ENCODE results near the gene THAP12. TPM values are rescaled to one million over a fixed set of nuclear protein-coding genes. Genes with fewer than 3 reads are reported as not detected.

THAP12 gene
- polyA plus RNA-seq, 2 of the 4 experiments (the other 2 are of a cell fraction): 34.6 to 82.4 TPM

GRCh38 chr11:76348348-76348747 lies 32.6 kb downstream of the THAP12 start:
- WGBS (ENCODE audit: missing lambda C conversion rate): 84% methylated on average over 3 of the region's 3 CpGs

GRCh38 chr11:76347466-76347865 lies 33.5 kb downstream of the THAP12 start:
- ChIA-PET POLR2A (interaction anchor here (0.5 kb wide), 1 partner anchor 142 kb away, joined by 3 read pairs; no protein-coding TSS in a partner anchor), CTCF (interaction anchor here (0.7 to 1.3 kb wide), 3 partner anchors 23 to 334 kb away, joined by 3 read pairs; no protein-coding TSS in a partner anchor)
- H3K9me3 ChIP-seq: no peaks in the 10 kb centered on the region
- FAIRE-seq (no peak), DNase-seq (ENCODE audit: low read depth in 1 of 2, low spot score in 1 of 2) (no peak), ATAC-seq (no peak)
- WGBS (ENCODE audit: missing lambda C conversion rate): 55% methylated on average over 2 of the region's 2 CpGs
- H3K4me2 ChIP-seq: no peak overlapping the region
- TF ChIP-seq CEBPB (IDR thresholded peaks at IDR 0.05): no peak
- no peak for TF ChIP-seq MAX (IDR thresholded peaks at IDR 0.05)
- no peak for TF ChIP-seq CTCF (IDR thresholded peaks at IDR 0.05)
- TF ChIP-seq MYC (IDR thresholded peaks at IDR 0.05; ENCODE audit: borderline replicate concordance, low read length): no peak
- no peak for TF ChIP-seq RCOR1 (IDR thresholded peaks at IDR 0.05; ENCODE audit: low read depth, low read length)
- no peak for TF ChIP-seq NR3C1 (IDR thresholded peaks at IDR 0.05)
- TF ChIP-seq FOSL2 (IDR thresholded peaks at IDR 0.05): no peak
- TF ChIP-seq FOSL2 (CRISPR knock-in tag; IDR thresholded peaks at IDR 0.05): no peak
- TF ChIP-seq JUNB (IDR thresholded peaks at IDR 0.05): no peak
- TF ChIP-seq CBX8 (IDR thresholded peaks at IDR 0.05): no peak
- TF ChIP-seq CHD4 (IDR thresholded peaks at IDR 0.05; ENCODE audit: borderline replicate concordance): no peak
- no peak for TF ChIP-seq NPAS2 (CRISPR knock-in tag; IDR thresholded peaks at IDR 0.05; ENCODE audit: borderline replicate concordance)
- TF ChIP-seq NFE2L2 (conservative IDR thresholded peaks at IDR 0.05; ENCODE audit: low read length): no peak
- no peak overlapping the region for H3K27ac ChIP-seq
- no peak overlapping the region for H3K4me3 ChIP-seq
- no peaks in the 10 kb centered on the region for H3K4me1 ChIP-seq

More at GRCh38 chr11:76348348-76348747, 32.6 kb downstream of the THAP12 start:
- H3K4me3 ChIP-seq: no peak overlapping the region
- no peaks in the 10 kb centered on the region for H3K4me1 ChIP-seq
- FAIRE-seq (no peak), ATAC-seq (no peak), DNase-seq (ENCODE audit: low read depth in 1 of 2, low spot score in 1 of 2) (no peak)
- no peaks in the 10 kb centered on the region for H3K9me3 ChIP-seq
- H3K27ac ChIP-seq: no peak overlapping the region
- no peak for TF ChIP-seq CHD2 (IDR thresholded peaks at IDR 0.05; ENCODE audit: low read length, partially characterized antibody)
- no peak for TF ChIP-seq FOSL2 (IDR thresholded peaks at IDR 0.05)
- TF ChIP-seq FOSL2 (CRISPR knock-in tag; IDR thresholded peaks at IDR 0.05): no peak
- TF ChIP-seq CEBPB (IDR thresholded peaks at IDR 0.05): no peak
- no peak for TF ChIP-seq CTCF (IDR thresholded peaks at IDR 0.05)
- no peak for TF ChIP-seq ATOH8 (CRISPR knock-in tag; IDR thresholded peaks at IDR 0.05; ENCODE audit: low read depth)
- TF ChIP-seq EHMT2 (IDR thresholded peaks at IDR 0.05; ENCODE audit: low read depth): no peak
- no peak for TF ChIP-seq FOXS1 (CRISPR knock-in tag; IDR thresholded peaks at IDR 0.05)
- no peak for TF ChIP-seq HES2 (IDR thresholded peaks at IDR 0.05)
- no peak for TF ChIP-seq HDAC2 (IDR thresholded peaks at IDR 0.05)
- TF ChIP-seq NFE2L2 (conservative IDR thresholded peaks at IDR 0.05; ENCODE audit: low read length): no peak
- TF ChIP-seq RFX5 (IDR thresholded peaks at IDR 0.05): no peak
- ChIA-PET CTCF (no interaction called here), POLR2A (no interaction called here)
- no peak overlapping the region for H3K4me2 ChIP-seq
